ENCODE data around the gene BPNT1. TPM values are rescaled to one million over a fixed set of nuclear protein-coding genes. Genes with fewer than 3 reads are reported as not detected.
A peak's percentile ranks its signal among the peaks of the same experiment; 100 is the strongest.

BPNT1 gene
- total RNA-seq (2021; ENCODE audit: unreplicated experiment) (25.2 TPM), Bru-seq, nascent RNA (percentile 53 among the genes with signal in this experiment), BruChase-seq, experiment 1, labeled RNA remaining after a 6-hour chase (percentile 63 among the genes with signal in this experiment), BruChase-seq, experiment 2, labeled RNA remaining after a 2-hour chase (percentile 52 among the genes with signal in this experiment)
- 30.4 and 30.9 TPM in 2 replicates for polyA plus RNA-seq (2012)
- long read RNA-seq, transcript BPNT1-201 (9 exons, 2,465 nt), result major isoform, 5 of 14 reads
- long read RNA-seq, partial matches to known transcripts, result 5 of 14 reads
- long read RNA-seq, other reads (novel, unspliced or antisense), result 4 of 14 reads

DNA sequence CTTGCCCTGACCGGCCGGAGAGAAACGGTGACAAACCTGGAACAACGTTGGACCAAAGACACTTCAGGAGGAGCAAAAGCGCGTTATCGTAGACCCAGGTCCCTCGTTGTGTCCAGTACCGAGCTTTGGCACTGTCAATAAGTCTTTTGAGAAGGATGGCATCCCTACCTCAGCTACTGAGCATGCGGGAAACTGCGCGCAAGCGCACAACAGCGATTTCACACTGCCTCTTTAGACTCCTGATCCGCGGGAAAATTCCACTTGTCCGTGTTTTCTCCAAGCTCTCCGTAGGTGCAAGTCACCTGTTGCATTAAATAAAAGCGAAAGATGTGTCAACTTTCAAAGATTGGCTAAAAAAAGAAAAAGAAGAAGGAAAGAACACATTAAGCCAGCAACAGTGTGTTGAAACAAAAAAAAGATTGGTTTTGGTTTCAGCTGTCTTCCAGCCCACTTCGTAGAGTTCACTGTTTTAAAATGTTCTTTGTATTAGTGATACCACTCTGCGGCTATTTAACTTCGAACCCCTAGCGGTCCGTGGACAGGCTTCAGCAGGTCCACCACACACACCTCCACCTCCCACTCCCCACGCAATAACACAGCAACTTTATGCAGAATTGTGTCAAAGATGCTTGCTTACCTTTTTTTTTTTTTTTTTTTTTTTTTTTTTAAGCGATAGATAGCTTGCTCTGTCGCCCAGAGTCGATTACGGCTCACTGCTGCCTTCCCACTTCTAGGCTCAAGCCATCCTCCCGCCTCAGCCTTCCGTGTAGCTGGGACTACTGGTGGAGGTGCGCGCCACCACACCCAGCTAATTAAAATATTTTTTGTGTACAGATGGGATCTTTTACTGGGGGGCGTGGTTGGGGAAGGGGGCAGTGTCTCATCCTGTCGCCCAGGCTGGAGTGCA, at the start of gene BPNT1:
Gene BPNT1, minus strand, starts transcription at position 139 of the 907 bp plus-strand sequence. CDS start 9,942 bp downstream, outside the sequence.
- CTCF ChIA-PET, result interaction anchor here (0.7 to 1.3 kb wide), 4 partner anchors 10 to 661 kb away, joined by 3 to 6 read pairs (median 4); no protein-coding TSS in a partner anchor
- Histone ChIP-seq H3K9ac (ENCODE audit: low read length) (peak within 1 kb of the TSS; percentile 50), H3K79me2 (ENCODE audit: insufficient read depth, low read length) (peaks cover 9% of the 10 kb centered on the region), H3K27me3 (ENCODE audit: insufficient read depth, low read length) (no peaks in the 10 kb centered on the region), H3K9me2 (ENCODE audit: insufficient read depth) (no peaks in the 10 kb centered on the region), H3K27ac (ENCODE audit: low read depth, low read length) (peak within 1 kb of the TSS; percentile 42), H2AFZ (ENCODE audit: low read depth, low read length, poor library complexity, severe bottlenecking) (peak within 1 kb of the TSS; percentile 89), H3K4me2 (ENCODE audit: low read length) (peak within 1 kb of the TSS; percentile 82), H3K36me3 (ENCODE audit: control insufficient read depth in 1 of 2, insufficient read depth in 2 of 2, low read length in 2 of 2) (no peaks in the 10 kb centered on the region), H3K4me3 (replicated peaks in 1 of 2; ENCODE audit: low read depth in 1 of 2, low read length in 2 of 2) (peak within 1 kb of the TSS; percentile 61 to 70), H3K9me3 (ENCODE audit: control insufficient read depth in 1 of 2, insufficient read depth in 1 of 2, low read depth in 1 of 2, low read length in 2 of 2) (no peaks in the 10 kb centered on the region), H3K4me1 (ENCODE audit: control insufficient read depth in 1 of 2, insufficient read depth in 2 of 2, low read length in 2 of 2) (peaks cover 3 to 12% of the 10 kb centered on the region in 2 experiments; a peak in 3 of 4 replicates), H4K20me1 (ENCODE audit: insufficient read depth) (no peaks in the 10 kb centered on the region)
- POLR2A ChIA-PET, result no interaction called here
- DNase-seq (ENCODE audit: low read depth, low spot score) (peak; percentile 98), ATAC-seq (peak; percentile 72)
- RAD21 ChIA-PET (ENCODE audit: low non-redundant PET in 1 of 2, low total read pairs in 2 of 2, uncharacterized antibody in 2 of 2, unreplicated experiment in 2 of 2), result interaction anchor here in 1 of 2 experiments (0.7 kb wide), 1 partner anchor 709 kb away, joined by 10 read pairs; no protein-coding TSS in a partner anchor
- no TSS peak for BruUV-seq (replicated peaks)
- intact Hi-C loops (cut with micrococcal nuclease), result loop anchor here (1.0 kb wide), 1 partner anchor 45 kb away; no protein-coding TSS in a partner anchor
- TF ChIP-seq EZH2phosphoT487 (IDR thresholded peaks at IDR 0.05; ENCODE audit: borderline replicate concordance) (no peak), YY1 (IDR thresholded peaks at IDR 0.05; ENCODE audit: extremely low read depth, insufficient replicate concordance, low read depth, low read length) (peak; percentile 81), ZFX (IDR thresholded peaks at IDR 0.05) (no peak), CEBPB (IDR thresholded peaks at IDR 0.05; ENCODE audit: low read depth) (peak; percentile 1), ELF1 (IDR thresholded peaks at IDR 0.05; ENCODE audit: borderline replicate concordance, low read depth) (no peak), MAX (IDR thresholded peaks at IDR 0.05) (peak; percentile 80), SRF (IDR thresholded peaks at IDR 0.05; ENCODE audit: low read depth) (no peak), POLR2A (IDR thresholded peaks at IDR 0.05; ENCODE audit: borderline replicate concordance, extremely low read depth, insufficient read depth, insufficient read length) (peak; percentile 79), TCF7L2 (IDR thresholded peaks at IDR 0.05; ENCODE audit: borderline replicate concordance, extremely low read depth, insufficient read depth, insufficient read length) (peak; percentile 40), JUND (IDR thresholded peaks at IDR 0.05) (peak; percentile 87), EGR1 (IDR thresholded peaks at IDR 0.05; ENCODE audit: low read depth) (peak; percentile 28; the same call in 1 of the 2 replicates), SP1 (IDR thresholded peaks at IDR 0.05; ENCODE audit: low read depth) (peak; percentile 99), FOSL1 (IDR thresholded peaks at IDR 0.05; ENCODE audit: low read depth) (no peak), CBX3 (IDR thresholded peaks at IDR 0.05; ENCODE audit: low read depth) (peak; percentile 89), POLR2AphosphoS5 (IDR thresholded peaks at IDR 0.05; ENCODE audit: low read depth, low read length) (peak; percentile 96), RAD21 (IDR thresholded peaks at IDR 0.05; ENCODE audit: low read depth) (no peak), EZH2 (IDR thresholded peaks at IDR 0.05) (no peak), ATF3 (IDR thresholded peaks at IDR 0.05) (no peak), ZNF274 (IDR thresholded peaks at IDR 0.05; ENCODE audit: low read depth, low read length) (no peak)
- TF ChIP-seq, protein P1, sequence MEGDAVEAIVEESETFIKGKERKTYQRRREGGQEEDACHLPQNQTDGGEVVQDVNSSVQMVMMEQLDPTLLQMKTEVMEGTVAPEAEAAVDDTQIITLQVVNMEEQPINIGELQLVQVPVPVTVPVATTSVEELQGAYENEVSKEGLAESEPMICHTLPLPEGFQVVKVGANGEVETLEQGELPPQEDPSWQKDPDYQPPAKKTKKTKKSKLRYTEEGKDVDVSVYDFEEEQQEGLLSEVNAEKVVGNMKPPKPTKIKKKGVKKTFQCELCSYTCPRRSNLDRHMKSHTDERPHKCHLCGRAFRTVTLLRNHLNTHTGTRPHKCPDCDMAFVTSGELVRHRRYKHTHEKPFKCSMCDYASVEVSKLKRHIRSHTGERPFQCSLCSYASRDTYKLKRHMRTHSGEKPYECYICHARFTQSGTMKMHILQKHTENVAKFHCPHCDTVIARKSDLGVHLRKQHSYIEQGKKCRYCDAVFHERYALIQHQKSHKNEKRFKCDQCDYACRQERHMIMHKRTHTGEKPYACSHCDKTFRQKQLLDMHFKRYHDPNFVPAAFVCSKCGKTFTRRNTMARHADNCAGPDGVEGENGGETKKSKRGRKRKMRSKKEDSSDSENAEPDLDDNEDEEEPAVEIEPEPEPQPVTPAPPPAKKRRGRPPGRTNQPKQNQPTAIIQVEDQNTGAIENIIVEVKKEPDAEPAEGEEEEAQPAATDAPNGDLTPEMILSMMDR (IDR thresholded peaks at IDR 0.05 in 2 of 3, conservative IDR thresholded peaks at IDR 0.05 in 1 of 3; ENCODE audit: borderline replicate concordance in 1 of 3, insufficient read depth in 1 of 3, low read depth in 2 of 3, low read length in 2 of 3), result peak in 2 of 3 experiments; percentile 18 to 24; a peak in 3 of 6 replicates
- TF ChIP-seq, protein P2, sequence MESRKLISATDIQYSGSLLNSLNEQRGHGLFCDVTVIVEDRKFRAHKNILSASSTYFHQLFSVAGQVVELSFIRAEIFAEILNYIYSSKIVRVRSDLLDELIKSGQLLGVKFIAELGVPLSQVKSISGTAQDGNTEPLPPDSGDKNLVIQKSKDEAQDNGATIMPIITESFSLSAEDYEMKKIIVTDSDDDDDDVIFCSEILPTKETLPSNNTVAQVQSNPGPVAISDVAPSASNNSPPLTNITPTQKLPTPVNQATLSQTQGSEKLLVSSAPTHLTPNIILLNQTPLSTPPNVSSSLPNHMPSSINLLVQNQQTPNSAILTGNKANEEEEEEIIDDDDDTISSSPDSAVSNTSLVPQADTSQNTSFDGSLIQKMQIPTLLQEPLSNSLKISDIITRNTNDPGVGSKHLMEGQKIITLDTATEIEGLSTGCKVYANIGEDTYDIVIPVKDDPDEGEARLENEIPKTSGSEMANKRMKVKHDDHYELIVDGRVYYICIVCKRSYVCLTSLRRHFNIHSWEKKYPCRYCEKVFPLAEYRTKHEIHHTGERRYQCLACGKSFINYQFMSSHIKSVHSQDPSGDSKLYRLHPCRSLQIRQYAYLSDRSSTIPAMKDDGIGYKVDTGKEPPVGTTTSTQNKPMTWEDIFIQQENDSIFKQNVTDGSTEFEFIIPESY (IDR thresholded peaks at IDR 0.05; ENCODE audit: extremely low read depth, insufficient replicate concordance, low read length), result peak; percentile 56
